NOMO-1 treated with DMSO at 0.1 percent for 48 hours (cell line): Measurements from ENCODE around the gene EHD1.

Source experiments
- DNase-seq: peaks from one replicate; lab custom pipeline; 2025; ENCODE audit not compliant: unreplicated experiment; lab: John Stamatoyannopoulos, UW

The EHD1 gene

GRCh38 chr11:64802370-64803157, 75.9 kb downstream of the EHD1 start:
- DNase-seq: no peak
